ENCODE measurements around the gene SKAP1. TPM values are rescaled to one million over a fixed set of nuclear protein-coding genes. Genes with fewer than 3 reads are reported as not detected.

SKAP1 gene
- polyA plus RNA-seq, 1 of the 3 experiments (the other 2 are of a cell fraction) = not detected

- no peak overlapping the region for H3K9ac ChIP-seq
- H2AFZ ChIP-seq (ENCODE audit: low read depth) = no peak overlapping the region
- ChIA-PET CTCF (interaction anchor here (0.8 to 3.8 kb wide), 6 partner anchors 10 to 723 kb away, joined by 3 to 24 read pairs (median 3); no protein-coding TSS in a partner anchor), POLR2A (no interaction called here)
- no peaks in the 10 kb centered on the region for H3F3A ChIP-seq (replicated peaks; ENCODE audit: insufficient read depth)
- no peaks in the 10 kb centered on the region for H3K79me2 ChIP-seq (ENCODE audit: insufficient read depth)
- H3K9me3 ChIP-seq = no peaks in the 10 kb centered on the region
- peaks cover 74% of the 10 kb centered on the region for H3K27me3 ChIP-seq (ENCODE audit: insufficient read depth)
- no peak overlapping the region for H3K4me2 ChIP-seq
- no peak for DNase-seq
- TF ChIP-seq NFIC (IDR thresholded peaks at IDR 0.05; ENCODE audit: borderline replicate concordance) (no peak), RXRA (IDR thresholded peaks at IDR 0.05; ENCODE audit: borderline replicate concordance, low read depth) (no peak), PBX3 (IDR thresholded peaks at IDR 0.05) (no peak), GABPA (IDR thresholded peaks at IDR 0.05; ENCODE audit: low read depth) (no peak), EZH2phosphoT487 (IDR thresholded peaks at IDR 0.05; ENCODE audit: borderline replicate concordance, low read depth) (peak; percentile 54; the same call in 1 of the 2 replicates)
- WGBS (ENCODE audit: low lambda C conversion rate) = 18% methylated on average over 21 of the region's 21 CpGs
- H3K4me3 ChIP-seq (ENCODE audit: low read depth in 2 of 2, low read length in 1 of 2) = no peak overlapping the region
- no peaks in the 10 kb centered on the region for H3K36me3 ChIP-seq (replicated peaks in 1 of 2; ENCODE audit: control insufficient read depth in 1 of 2, insufficient read depth in 2 of 2, low read length in 1 of 2)
- no peaks in the 10 kb centered on the region for H4K20me1 ChIP-seq (ENCODE audit: insufficient read depth)
- no peak overlapping the region for H3K27ac ChIP-seq (ENCODE audit: low read depth in 2 of 2, low read length in 1 of 2)
- H3K9me2 ChIP-seq = no peaks in the 10 kb centered on the region
- H3K4me1 ChIP-seq (ENCODE audit: control insufficient read depth in 1 of 2, insufficient read depth in 2 of 2, low read depth in 1 of 2, low read length in 1 of 2) = peaks cover 0 to 4% of the 10 kb centered on the region in 2 experiments; a peak in 1 of 4 replicates
Observed at GRCh38 chr17:48155889-48156611, 274.0 kb downstream of the SKAP1 start.

- DNase-seq = peak; percentile 62
- H3K9ac ChIP-seq = no peak overlapping the region
- H3K27me3 ChIP-seq (ENCODE audit: insufficient read depth) = peaks cover 84% of the 10 kb centered on the region
Observed at GRCh38 chr17:48153691-48154358, 276.2 kb downstream of the SKAP1 start.

More at GRCh38 chr17:48153691-48154358, 276.2 kb downstream of the SKAP1 start:
- Histone ChIP-seq H3K27ac (ENCODE audit: low read depth in 2 of 2, low read length in 1 of 2) (no peak overlapping the region), H4K20me1 (ENCODE audit: insufficient read depth) (no peaks in the 10 kb centered on the region), H2AFZ (ENCODE audit: low read depth) (no peak overlapping the region), H3K4me2 (no peak overlapping the region), H3F3A (replicated peaks; ENCODE audit: insufficient read depth) (no peaks in the 10 kb centered on the region), H3K36me3 (replicated peaks in 1 of 2; ENCODE audit: control insufficient read depth in 1 of 2, insufficient read depth in 2 of 2, low read length in 1 of 2) (no peaks in the 10 kb centered on the region), H3K4me1 (ENCODE audit: control insufficient read depth in 1 of 2, insufficient read depth in 2 of 2, low read depth in 1 of 2, low read length in 1 of 2) (peaks cover 4 to 6% of the 10 kb centered on the region in 2 experiments; a peak in 3 of 4 replicates), H3K79me2 (ENCODE audit: insufficient read depth) (no peaks in the 10 kb centered on the region), H3K9me3 (no peaks in the 10 kb centered on the region), H3K4me3 (ENCODE audit: low read depth in 2 of 2, low read length in 1 of 2) (no peak overlapping the region), H3K9me2 (no peaks in the 10 kb centered on the region)
- ChIA-PET CTCF (interaction anchor here (0.6 to 3.8 kb wide), 26 partner anchors 9 to 556 kb away, joined by 3 to 24 read pairs (median 4); no protein-coding TSS in a partner anchor), POLR2A (no interaction called here)
- TF ChIP-seq JUND (IDR thresholded peaks at IDR 0.05) (no peak), USF1 (IDR thresholded peaks at IDR 0.05; ENCODE audit: borderline replicate concordance, low read depth) (no peak), CHD2 (IDR thresholded peaks at IDR 0.05; ENCODE audit: low read length, partially characterized antibody) (no peak), TAF1 (IDR thresholded peaks at IDR 0.05; ENCODE audit: borderline replicate concordance, low read depth, low read length) (no peak), EP300 (IDR thresholded peaks at IDR 0.05; ENCODE audit: borderline replicate concordance in 1 of 2, low read depth in 1 of 2, low read length in 1 of 2) (no peak), CTCF (IDR thresholded peaks at IDR 0.05) (peak; percentile 74), RAD21 (IDR thresholded peaks at IDR 0.05; ENCODE audit: low read length) (peak; percentile 72), SMC3 (IDR thresholded peaks at IDR 0.05; ENCODE audit: low read depth, low read length) (peak; percentile 44), TCF12 (IDR thresholded peaks at IDR 0.05) (no peak), MAX (IDR thresholded peaks at IDR 0.05; ENCODE audit: low read depth) (no peak), GATA2 (CRISPR knock-in tag; IDR thresholded peaks at IDR 0.05) (no peak), SIN3A (IDR thresholded peaks at IDR 0.05; ENCODE audit: borderline replicate concordance, low read depth, low read length) (no peak), MXI1 (IDR thresholded peaks at IDR 0.05; ENCODE audit: low read depth, low read length) (no peak), ELF1 (IDR thresholded peaks at IDR 0.05) (no peak), ZBTB33 (IDR thresholded peaks at IDR 0.05; ENCODE audit: borderline replicate concordance, low read depth) (no peak), FOXJ3 (CRISPR knock-in tag; IDR thresholded peaks at IDR 0.05) (no peak)
- 9% methylated on average over 6 of the region's 6 CpGs for whole genome bisulfite sequencing (ENCODE audit: low lambda C conversion rate)

Data from SK-N-SH (cell line).